NCI-H1105 treated with DMSO at 0.1 percent for 48 hours (cell line): ENCODE data around the gene ZNF808.
"Not testable (repeated sequence)": the region's sequence is repeated elsewhere in the genome, so short reads cannot be mapped to it uniquely, and the experiment has no call there.

Experiments
- DNase-seq: peaks from one replicate; lab custom pipeline; 2025; lab: John Stamatoyannopoulos, UW

ZNF808 gene

GRCh38 chr19:52527134-52527955, at the start of gene ZNF808:
Gene ZNF808 (plus strand): TSS chr19:52527668. CDS start chr19:52543285, 15,617 bp downstream.
- peak; percentile 88 for DNase-seq

GRCh38 chr19:52484111-52484743, 43.2 kb upstream of the ZNF808 start:
- DNase-seq, result not testable (repeated sequence)

- DNase-seq, result not testable (repeated sequence)
These were observed 42.4 kb upstream of the ZNF808 start for GRCh38 chr19:52485064-52485463.

- DNase-seq, result not testable (repeated sequence)
These were observed 41.8 kb upstream of the ZNF808 start for GRCh38 chr19:52485561-52486240.

GRCh38 chr19:52492201-52492993, 35.1 kb upstream of the ZNF808 start:
- DNase-seq, result no peak

GRCh38 chr19:52492994-52493470, 34.4 kb upstream of the ZNF808 start:
- DNase-seq, result no peak

- DNase-seq, result no peak
These were observed 33.0 kb upstream of the ZNF808 start for GRCh38 chr19:52494518-52494917.

GRCh38 chr19:52498571-52498970, 28.9 kb upstream of the ZNF808 start:
- no peak for DNase-seq

GRCh38 chr19:52500474-52500873, 27.0 kb upstream of the ZNF808 start:
- DNase-seq, result not testable (repeated sequence)

- not testable (repeated sequence) for DNase-seq
These were observed 26.5 kb upstream of the ZNF808 start for GRCh38 chr19:52500991-52501390.

GRCh38 chr19:52507266-52507665, 20.2 kb upstream of the ZNF808 start:
- no peak for DNase-seq

GRCh38 chr19:52516191-52516590, 11.3 kb upstream of the ZNF808 start:
- DNase-seq, result no peak

- no peak for DNase-seq
These were observed 8.8 kb upstream of the ZNF808 start for GRCh38 chr19:52518646-52519045.

- not testable (repeated sequence) for DNase-seq
These were observed 8.3 kb upstream of the ZNF808 start for GRCh38 chr19:52519175-52519574.

- no peak for DNase-seq
These were observed 7.5 kb upstream of the ZNF808 start for GRCh38 chr19:52520013-52520412.

- no peak for DNase-seq
These were observed 4.9 kb upstream of the ZNF808 start for GRCh38 chr19:52522551-52522950.

GRCh38 chr19:52524086-52524485, 3.4 kb upstream of the ZNF808 start:
- DNase-seq, result no peak

GRCh38 chr19:52527956-52528351, 486 bp downstream of the ZNF808 start:
- no peak for DNase-seq

- no peak for DNase-seq
These were observed 5.0 kb downstream of the ZNF808 start for GRCh38 chr19:52532480-52532879.

- DNase-seq, result no peak
These were observed 6.4 kb downstream of the ZNF808 start for GRCh38 chr19:52533901-52534300.

GRCh38 chr19:52535385-52535770, 7.9 kb downstream of the ZNF808 start:
- not testable (repeated sequence) for DNase-seq
